NCI-H1092 treated with DMSO at 0.1 percent for 48 hours (cell line): Measurements from ENCODE around the gene C11orf97.
A peak's percentile ranks its signal among the peaks of the same experiment; 100 is the strongest.
"Not testable (repeated sequence)": the region's sequence is repeated elsewhere in the genome, so short reads cannot be mapped to it uniquely, and the experiment has no call there.

ENCODE experiments used
- DNase-seq: peaks from one replicate; lab custom pipeline; 2025; lab: John Stamatoyannopoulos, UW

The C11orf97 gene

DNA sequence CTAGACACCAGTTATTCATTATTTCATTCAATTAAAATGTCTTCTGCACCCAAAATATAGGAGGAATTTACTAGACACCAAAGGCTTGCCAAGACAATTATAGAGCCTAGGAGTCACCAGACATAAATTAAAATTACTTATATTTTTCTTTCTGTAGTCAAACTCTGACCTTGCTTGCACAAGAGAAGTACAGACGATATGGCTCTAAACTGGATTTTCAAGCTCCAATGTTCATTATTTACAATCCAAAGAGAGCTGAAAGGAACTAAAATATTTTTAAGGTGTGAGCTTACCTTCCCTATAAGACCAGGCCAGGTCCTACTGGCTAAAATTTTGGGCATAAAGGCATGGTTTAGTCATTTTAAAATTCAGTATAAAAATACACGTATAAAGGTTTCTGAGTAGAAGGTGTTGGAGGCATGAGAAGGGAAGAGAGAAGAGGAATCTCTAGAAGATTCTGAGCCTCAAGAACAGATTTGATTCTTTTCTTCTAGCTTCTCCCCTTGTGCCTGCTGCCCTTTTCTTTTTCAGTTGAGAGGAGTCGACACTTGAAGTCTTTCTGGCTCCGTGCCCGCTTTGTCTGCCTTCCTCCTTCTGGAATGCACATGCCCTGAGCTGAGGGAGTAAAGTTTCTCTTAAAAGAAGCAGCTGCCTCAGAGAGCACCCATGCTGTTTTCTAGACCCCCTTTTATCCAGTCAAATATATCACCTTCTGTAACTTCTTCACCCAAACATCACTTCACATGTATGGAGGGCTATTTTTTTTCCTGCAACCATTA, 13.5 kb downstream of the C11orf97 start:
- no peak for DNase-seq

DNA sequence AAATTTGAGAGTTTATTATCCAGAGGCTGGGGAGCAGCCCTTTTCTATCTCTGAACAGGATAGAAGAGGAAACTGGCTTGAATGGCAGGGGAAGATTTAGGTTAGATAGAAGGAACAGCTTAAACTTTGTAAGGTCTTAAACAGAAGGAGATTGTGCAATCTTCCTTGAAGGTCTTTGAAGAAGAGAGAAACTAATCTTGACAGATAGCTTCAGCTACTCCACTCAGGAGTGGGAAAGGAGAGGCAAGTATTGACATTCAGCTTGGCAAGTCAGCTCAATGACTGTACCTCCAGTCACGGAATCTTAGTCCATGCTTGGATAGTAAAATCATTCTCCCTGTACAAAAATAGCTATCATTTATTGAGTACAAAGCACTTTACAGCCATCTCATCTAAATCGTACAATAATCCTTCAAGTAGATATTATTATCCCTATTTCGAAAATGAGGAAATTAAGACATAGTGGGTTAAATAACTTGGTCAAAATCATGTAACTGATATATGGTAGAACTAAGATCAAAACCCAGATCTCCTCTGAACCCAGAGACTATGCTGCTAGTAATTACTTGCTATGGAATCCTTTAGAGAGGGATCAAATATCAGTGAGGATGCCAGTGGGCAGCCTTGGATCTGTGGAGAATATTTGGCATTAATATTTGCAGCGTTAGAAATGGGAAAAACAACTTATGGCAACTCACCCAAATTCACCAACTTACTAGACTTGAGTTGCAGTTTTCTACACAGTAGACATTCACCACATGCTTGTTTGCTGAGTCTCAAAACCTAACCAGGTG, 14.6 kb downstream of the C11orf97 start:
- DNase-seq, result no peak

DNA sequence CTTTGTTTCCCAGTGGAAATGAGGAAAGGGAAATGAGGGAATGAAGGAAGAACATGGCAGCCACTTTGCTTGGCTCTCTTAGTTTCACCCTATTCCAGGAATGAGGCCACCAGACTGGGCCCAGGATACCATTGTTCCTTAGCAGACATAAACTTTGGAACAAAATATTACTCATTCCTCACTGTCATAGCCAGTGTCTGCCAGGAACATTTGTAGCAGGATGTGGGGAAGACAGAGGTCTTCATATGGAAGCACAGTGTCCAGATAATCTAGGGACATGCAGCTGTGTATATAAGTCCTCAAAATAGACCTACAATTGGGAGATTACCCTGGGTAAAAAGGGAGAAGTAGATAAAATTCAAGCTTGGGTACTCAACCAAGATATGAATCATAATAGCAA, 16.3 kb downstream of the C11orf97 start:
- no peak for DNase-seq

DNA sequence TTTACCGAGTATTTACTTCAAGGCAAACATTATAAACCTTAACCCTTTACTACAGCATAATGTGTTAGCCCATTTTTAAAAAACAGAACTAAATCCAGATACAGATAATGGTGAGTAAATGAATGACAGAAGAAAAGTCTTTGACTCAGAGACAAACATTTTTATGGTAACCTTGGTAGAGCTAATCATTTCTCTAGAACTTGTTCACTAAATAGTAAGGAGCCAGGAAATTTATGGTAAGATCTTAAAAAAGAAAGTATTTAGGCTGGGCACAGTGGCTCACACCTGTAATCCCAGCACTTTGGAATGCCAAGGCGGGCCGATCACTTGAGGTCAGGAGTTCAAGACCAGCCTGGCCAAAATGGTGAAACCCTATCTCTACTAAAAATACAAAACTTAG, 19.9 kb downstream of the C11orf97 start:
- no peak for DNase-seq

DNA sequence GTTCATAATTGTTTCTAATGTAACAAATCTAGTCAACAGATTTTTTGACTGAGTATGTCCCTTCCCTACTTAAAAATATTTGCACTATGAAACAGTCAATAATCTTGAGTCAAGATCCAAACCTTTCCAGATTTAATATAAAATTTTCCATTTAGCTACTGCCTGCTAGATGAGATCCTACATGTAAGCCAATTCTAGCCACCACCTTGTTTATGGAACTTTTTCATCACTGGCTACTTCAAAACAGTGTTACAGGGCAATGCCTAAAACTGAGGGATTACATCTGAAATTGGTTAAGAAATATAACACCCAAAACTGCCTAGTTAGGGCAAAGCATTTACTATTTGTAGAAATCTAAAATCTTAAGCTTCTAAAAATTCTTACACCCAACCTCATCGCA, 20.9 kb downstream of the C11orf97 start:
- DNase-seq, result no peak

DNA sequence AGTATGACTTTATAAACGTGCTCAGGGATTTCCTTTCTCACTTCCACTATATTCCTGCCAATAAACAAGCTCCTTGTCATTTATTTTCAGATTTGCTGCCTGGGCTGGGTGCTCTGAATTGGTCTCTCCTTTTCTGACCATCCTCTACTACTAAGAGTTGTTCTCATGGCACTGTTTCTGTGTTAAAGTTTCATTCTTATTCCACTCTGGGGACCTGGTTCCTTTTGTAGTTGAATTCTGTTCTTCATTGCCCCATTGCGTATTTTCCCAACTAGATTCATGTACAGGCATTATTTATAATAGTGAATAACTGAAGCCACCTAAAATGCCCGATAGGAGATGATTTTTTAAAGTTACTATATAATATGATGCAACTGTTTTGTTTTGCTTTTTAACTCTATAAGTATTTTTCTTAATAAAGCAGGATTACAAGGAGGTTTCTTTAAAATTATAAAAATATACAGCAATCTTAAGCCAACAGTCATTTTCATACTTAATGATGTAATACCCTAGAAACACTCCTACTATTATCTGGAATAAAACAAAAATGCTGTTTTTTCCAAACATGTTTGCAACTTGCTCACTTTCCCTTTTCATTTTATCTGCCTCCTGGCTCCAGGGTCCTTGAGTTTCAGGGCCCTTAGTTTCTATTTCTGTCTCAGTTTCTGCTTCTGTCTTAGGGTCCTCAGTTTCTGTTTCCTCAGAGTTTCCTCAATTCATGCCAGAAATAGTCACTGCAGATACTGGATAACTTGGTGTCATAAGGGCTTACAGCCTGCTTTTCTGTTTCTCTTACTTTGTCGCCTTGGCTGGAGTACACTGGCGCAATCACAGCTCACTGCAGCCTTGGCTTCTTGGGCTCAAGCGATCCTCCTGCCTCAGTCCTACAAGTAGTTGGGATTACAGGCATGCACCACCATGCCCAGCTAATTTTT, 21.7 kb downstream of the C11orf97 start:
- no peak for DNase-seq

DNA sequence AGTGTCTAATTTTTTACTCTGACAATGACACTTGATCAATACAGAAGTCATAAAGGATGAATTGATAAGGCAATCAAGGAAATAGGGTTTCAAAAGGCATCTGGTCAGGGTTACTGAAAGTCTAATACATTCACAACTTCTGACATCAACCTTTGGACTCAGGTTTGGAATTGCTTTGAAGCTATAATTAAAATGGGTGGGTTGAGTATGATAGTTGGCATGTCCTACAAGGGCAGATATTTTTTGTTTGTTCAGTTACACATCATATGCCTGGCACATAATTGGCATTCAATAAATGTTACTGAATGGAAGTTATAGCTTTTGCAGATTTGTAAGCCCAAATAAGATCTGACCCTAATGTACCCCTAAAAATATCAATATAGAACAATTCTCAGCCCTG, 24.1 kb downstream of the C11orf97 start:
- DNase-seq, result no peak

DNA sequence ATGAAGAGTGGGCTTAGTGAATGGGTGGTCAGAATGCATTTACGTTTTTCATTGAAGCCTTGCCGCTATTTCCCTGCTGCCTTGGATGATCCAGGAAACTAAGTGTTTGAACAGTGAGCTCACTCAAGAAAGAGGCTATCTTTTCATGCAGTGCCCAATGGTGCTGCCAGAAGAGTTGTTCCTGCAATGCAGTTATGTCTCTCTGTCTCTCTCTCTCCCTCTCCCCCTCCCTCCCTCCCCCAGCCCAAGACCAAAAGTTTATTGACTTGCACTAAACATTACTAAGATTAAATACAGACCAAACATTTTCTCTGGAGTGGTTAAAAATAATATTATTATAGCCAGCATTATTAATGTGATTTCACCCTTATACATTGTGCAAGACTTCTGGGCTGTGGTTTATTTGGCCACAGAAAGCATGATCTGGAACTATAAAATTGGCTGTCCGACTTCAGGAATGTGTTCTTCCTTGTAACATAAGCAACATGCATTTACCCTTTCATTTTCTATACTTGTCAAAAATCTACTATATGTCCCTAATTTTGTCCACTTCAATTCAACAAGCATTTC, 24.9 kb downstream of the C11orf97 start:
- DNase-seq, result no peak

DNA sequence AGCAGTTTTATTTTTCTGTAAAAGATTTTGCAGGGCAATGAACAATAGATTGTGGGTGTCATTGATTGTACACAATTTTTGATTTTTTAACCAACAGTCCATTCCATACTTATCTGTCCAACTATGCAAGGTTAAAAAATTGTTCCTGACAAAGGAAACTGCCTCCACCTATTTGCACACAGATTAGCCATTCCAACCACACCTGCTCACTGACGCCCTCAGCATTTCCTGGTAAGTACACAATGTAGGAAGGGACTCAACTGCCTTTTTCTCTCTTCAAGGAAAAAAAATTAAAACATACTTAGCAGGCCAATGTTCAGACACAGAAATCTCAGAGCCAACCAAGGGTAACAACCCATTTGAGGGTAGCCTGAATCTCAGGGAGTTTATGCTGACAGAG, 27.2 kb downstream of the C11orf97 start:
- no peak for DNase-seq

DNA sequence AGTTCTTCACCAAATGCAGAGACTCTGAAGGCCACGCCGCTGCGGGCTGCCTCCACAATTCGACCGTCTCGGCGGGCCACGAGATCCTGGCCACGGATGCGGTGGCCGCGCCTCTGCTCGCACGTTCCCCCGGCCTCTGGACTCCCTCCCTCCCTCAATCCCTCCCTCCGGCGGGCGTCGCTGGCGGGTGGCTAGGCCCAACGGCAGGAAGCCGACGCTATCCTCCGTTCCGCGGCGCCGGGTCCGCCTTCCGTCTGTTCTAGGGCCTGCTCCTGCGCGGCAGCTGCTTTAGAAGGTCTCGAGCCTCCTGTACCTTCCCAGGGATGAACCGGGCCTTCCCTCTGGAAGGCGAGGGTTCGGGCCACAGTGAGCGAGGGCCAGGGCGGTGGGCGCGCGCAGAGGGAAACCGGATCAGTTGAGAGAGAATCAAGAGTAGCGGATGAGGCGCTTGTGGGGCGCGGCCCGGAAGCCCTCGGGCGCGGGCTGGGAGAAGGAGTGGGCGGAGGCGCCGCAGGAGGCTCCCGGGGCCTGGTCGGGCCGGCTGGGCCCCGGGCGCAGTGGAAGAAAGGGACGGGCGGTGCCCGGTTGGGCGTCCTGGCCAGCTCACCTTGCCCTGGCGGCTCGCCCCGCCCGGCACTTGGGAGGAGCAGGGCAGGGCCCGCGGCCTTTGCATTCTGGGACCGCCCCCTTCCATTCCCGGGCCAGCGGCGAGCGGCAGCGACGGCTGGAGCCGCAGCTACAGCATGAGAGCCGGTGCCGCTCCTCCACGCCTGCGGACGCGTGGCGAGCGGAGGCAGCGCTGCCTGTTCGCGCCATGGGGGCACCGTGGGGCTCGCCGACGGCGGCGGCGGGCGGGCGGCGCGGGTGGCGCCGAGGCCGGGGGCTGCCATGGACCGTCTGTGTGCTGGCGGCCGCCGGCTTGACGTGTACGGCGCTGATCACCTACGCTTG, 31.7 kb downstream of the C11orf97 start, which contains the start of gene FUT4:
TSS of gene FUT4 (plus strand) at position 227 of the 951 bp plus-strand sequence. CDS start at position 440, 213 bp downstream.
- DNase-seq, result peak; percentile 95

DNA sequence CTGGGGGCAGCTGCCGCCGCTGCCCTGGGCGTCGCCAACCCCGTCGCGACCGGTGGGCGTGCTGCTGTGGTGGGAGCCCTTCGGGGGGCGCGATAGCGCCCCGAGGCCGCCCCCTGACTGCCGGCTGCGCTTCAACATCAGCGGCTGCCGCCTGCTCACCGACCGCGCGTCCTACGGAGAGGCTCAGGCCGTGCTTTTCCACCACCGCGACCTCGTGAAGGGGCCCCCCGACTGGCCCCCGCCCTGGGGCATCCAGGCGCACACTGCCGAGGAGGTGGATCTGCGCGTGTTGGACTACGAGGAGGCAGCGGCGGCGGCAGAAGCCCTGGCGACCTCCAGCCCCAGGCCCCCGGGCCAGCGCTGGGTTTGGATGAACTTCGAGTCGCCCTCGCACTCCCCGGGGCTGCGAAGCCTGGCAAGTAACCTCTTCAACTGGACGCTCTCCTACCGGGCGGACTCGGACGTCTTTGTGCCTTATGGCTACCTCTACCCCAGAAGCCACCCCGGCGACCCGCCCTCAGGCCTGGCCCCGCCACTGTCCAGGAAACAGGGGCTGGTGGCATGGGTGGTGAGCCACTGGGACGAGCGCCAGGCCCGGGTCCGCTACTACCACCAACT, 32.5 kb downstream of the C11orf97 start:
- no peak for DNase-seq

DNA sequence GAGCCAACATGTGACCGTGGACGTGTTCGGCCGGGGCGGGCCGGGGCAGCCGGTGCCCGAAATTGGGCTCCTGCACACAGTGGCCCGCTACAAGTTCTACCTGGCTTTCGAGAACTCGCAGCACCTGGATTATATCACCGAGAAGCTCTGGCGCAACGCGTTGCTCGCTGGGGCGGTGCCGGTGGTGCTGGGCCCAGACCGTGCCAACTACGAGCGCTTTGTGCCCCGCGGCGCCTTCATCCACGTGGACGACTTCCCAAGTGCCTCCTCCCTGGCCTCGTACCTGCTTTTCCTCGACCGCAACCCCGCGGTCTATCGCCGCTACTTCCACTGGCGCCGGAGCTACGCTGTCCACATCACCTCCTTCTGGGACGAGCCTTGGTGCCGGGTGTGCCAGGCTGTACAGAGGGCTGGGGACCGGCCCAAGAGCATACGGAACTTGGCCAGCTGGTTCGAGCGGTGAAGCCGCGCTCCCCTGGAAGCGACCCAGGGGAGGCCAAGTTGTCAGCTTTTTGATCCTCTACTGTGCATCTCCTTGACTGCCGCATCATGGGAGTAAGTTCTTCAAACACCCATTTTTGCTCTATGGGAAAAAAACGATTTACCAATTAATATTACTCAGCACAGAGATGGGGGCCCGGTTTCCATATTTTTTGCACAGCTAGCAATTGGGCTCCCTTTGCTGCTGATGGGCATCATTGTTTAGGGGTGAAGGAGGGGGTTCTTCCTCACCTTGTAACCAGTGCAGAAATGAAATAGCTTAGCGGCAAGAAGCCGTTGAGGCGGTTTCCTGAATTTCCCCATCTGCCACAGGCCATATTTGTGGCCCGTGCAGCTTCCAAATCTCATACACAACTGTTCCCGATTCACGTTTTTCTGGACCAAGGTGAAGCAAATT, 33.3 kb downstream of the C11orf97 start:
- no peak for DNase-seq

DNA sequence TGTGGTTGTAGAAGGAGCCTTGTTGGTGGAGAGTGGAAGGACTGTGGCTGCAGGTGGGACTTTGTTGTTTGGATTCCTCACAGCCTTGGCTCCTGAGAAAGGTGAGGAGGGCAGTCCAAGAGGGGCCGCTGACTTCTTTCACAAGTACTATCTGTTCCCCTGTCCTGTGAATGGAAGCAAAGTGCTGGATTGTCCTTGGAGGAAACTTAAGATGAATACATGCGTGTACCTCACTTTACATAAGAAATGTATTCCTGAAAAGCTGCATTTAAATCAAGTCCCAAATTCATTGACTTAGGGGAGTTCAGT, 33.9 kb downstream of the C11orf97 start:
- no peak for DNase-seq

DNA sequence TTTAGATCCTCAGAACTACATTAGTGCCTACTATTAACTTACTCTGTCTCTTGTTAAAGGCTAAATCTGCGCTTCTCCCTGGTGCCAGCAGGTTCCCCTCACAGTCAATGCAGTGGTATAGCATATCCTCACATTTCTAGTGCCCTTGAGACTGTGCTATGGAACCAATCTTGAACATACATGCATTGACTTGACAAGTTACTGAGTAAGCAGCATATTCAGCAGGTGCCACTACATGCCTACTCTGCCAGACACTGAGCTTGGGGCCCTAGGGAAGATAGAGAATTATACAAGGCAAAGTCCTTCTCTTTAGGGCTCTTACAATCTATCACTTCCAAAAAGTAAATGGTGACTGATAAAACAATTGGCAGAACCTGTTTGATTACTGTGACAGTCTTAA, 34.6 kb downstream of the C11orf97 start:
- no peak for DNase-seq

DNA sequence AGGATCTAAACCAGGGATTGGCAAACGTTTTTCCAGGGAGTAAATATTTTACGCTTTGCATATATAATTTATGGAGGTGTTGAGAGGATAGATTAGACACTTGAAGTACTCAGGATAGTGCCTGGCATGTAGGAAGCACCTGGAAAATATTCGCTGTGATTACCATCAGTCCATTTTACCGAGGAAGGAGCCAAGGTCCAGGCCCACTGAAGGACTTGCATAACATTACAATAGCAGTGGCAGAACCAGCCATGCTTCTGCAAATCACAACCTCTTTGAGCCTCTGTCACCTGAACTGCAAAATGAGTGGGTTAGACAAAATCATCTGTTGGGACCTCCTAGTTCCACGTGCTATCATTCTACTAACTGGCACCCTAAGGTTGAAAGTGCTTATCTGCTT, 36.9 kb downstream of the C11orf97 start:
- DNase-seq, result no peak

DNA sequence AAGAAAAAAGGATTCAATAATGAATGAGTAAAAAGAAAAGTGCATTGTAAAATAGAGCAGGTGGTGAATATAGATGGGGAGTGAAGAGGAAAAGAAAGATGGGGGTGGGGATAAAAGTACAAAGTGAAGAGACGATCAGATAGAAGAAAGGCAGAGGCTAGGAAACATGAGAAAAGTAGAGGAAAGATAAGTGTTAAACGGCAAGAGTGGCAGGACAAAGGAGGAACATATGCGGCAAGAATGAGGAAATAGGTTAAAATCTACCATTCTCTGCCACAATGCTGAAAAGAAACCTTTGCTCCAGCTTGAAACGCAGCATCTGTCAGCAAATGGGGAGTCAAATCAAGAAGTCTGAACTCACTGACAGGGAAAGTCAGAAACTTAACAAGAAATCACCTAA, 38.3 kb downstream of the C11orf97 start:
- DNase-seq, result no peak

DNA sequence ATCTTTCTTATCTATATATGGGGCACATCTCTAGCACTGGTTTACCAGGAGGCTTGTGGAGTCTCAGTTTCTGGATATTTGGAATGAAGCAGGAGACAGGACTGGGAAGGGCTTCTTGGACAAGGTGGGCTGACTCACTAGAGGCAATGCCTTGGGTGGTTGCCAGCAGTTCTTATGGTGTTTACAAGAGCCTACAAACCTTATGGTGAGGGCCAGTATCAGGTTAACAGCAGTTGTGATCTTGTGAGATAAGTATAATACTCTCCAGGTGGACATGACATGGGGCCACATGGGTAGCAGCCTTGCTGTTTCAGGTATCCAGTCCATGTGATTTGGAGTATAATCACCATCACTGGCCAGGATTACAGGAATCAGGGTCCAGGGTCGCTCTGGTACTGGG, 41.7 kb downstream of the C11orf97 start:
- DNase-seq, result peak; percentile 24

DNA sequence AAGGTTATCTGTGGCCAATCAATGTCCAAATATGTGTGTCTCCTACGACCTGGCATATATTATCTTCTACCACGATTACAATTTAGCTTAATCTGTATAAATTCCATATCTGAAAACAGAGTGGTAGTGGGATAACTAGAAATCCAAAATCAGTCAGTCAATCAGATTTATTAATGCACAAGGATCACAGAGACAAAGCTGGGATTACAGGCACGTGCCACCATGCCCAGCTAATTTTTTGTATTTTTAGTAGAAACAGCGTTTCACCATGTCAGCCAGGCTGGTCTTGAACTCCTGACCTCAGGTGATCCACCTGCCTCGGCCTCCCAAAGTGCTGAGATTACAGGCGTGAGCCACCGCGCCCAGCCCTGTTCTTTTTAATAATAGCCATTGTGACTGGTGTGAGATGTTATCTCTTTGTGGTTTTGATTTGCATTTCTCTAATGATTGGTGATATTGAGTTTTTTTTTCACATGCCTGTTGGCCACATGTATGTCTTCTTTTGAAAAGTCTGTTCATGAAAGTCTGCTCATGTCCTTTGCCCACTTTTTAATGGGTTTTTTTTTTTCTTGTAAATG, 43.6 kb downstream of the C11orf97 start:
- not testable (repeated sequence) for DNase-seq

DNA sequence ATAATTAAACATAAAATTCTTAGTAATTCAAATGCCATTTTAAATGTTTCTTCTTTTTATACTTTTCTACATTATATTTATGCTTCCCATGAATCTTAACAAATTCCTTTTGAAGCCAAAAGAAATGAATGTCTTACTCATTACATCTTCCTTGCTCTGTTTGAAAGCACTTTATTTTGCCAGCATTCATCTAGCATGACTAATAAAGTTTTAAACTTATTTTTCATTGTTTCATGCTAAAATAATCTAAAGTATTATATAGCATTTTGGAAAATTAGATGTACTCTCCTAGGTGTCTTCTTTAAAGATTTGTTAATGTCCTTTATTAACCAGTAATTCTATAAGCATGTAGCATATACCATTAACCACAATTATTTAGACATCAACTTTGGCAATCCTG, 45.2 kb downstream of the C11orf97 start:
- no peak for DNase-seq
